Nephron (organoid): ENCODE results near the gene FRS3.
A peak's percentile ranks its signal among the peaks of the same experiment; 100 is the strongest.

Experiments
- H3K27ac Mint-ChIP-seq, 3 experiments: 2 replicates each; pipeline ENCODE4 v1.8.0; 2020; ENCODE audit warnings: mixed read lengths in 3 of 3, mild to moderate bottlenecking in 2 of 3, moderate library complexity in 1 of 3
- H3K27me3 Mint-ChIP-seq: 2 replicates; pipeline ENCODE4 v1.8.0; 2021; ENCODE audit warnings: low read depth, mild to moderate bottlenecking, moderate library complexity, mixed read lengths
- H3K36me3 Mint-ChIP-seq: 2 replicates; pipeline ENCODE4 v1.8.0; 2020; ENCODE audit warnings: low read depth, mixed read lengths
- H3K4me1 Mint-ChIP-seq: 2 replicates; pipeline ENCODE4 v1.8.0; 2020; ENCODE audit warnings: mixed read lengths
- H3K4me3 Mint-ChIP-seq, 3 experiments: 2 replicates each; pipeline ENCODE4 v1.8.0; 2020; ENCODE audit warnings: mild to moderate bottlenecking in 3 of 3, mixed read lengths in 3 of 3, moderate library complexity in 2 of 3
- H3K9me3 Mint-ChIP-seq: 2 replicates; pipeline ENCODE4 v1.8.0; 2020; ENCODE audit warnings: mixed read lengths
- TF ChIP-seq, protein P1 (sequence below), 3 experiments: fragments of 200-600 bp; sonication (generic); IDR thresholded peaks; one replicate each; pipeline ENCODE4 v1.5.0; 2021; ENCODE audit warnings: antibody characterized with exemption in 3 of 3; ENCODE audit not compliant: unreplicated experiment in 3 of 3

FRS3 gene

DNA sequence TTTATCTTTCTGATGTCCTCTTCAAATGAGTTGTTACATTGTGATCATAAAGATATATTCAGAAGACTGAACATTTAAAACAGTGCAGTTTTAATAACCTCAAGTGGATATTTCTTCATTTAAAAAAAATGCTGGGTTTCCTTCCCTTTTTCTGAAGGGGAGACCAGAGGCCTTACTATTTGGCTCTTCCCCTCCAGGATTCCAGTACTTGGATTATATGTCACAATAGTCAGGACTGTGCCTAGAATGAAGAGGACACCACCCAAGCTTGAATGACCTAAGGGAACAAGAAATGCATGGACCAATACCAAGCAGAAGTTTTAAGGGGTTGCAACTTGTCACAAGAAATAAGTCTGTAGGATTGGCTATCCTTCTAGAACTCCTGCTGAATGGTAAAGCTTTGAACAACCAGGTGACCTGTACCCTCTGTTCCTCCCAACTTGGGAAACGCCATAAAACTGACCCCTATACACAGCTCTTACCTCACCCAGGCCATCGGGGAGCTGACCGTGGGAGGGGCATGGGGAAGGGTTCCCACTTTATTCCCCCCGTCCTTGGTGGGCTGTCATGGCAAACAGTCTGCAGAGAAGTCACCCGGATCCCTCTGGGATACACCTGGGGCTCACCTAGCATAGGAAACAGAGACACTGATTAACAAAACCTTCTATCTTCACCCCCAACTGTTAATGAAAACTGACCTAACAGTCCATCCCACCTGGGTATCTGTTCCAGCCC lies 2.0 kb downstream of the FRS3 start:
- Mint-ChIP-seq H3K4me1 (peaks cover 15% of the 10 kb centered on the region), H3K4me3 (peak overlapping the region; percentile 93 to 95 (median 94)), H3K27ac (no peak overlapping the region), H3K27me3 (no peaks in the 10 kb centered on the region), H3K36me3 (peaks cover 24% of the 10 kb centered on the region), H3K9me3 (no peaks in the 10 kb centered on the region)
- TF ChIP-seq, protein P1, sequence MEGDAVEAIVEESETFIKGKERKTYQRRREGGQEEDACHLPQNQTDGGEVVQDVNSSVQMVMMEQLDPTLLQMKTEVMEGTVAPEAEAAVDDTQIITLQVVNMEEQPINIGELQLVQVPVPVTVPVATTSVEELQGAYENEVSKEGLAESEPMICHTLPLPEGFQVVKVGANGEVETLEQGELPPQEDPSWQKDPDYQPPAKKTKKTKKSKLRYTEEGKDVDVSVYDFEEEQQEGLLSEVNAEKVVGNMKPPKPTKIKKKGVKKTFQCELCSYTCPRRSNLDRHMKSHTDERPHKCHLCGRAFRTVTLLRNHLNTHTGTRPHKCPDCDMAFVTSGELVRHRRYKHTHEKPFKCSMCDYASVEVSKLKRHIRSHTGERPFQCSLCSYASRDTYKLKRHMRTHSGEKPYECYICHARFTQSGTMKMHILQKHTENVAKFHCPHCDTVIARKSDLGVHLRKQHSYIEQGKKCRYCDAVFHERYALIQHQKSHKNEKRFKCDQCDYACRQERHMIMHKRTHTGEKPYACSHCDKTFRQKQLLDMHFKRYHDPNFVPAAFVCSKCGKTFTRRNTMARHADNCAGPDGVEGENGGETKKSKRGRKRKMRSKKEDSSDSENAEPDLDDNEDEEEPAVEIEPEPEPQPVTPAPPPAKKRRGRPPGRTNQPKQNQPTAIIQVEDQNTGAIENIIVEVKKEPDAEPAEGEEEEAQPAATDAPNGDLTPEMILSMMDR (IDR thresholded peaks at IDR 0.05; ENCODE audit: unreplicated experiment in 3 of 3): no peak

DNA sequence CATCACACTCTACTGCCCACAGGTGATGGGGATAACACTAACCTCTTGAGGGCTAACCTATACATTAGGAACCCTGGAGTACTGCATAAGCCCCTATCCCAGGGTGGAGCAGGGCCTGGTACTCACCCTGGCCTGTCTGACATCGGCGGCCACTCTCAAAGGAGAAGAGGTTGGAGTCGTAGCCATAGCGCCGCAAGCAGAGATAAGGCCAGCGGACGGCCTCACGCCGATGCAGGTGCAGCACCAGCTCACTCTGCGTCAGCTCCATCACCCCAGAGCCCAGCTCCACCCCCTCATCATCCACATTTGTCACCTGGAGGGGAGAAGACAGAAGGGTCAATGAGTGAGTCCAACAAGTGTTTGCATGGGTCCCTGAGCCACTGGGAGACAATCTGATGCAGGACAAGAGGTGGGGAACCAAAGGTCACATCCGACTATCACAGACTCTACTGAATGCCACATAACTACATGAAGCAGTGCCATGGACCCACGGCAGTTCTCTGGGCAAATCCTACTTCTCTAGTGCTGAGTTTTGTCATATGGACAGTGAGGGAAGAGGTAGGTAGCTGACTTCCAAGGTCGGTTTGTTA lies 4.3 kb downstream of the FRS3 start:
- H3K4me1 Mint-ChIP-seq: peaks cover 5% of the 10 kb centered on the region
- H3K36me3 Mint-ChIP-seq: peaks cover 41% of the 10 kb centered on the region
- no peak overlapping the region for H3K27ac Mint-ChIP-seq
- no peaks in the 10 kb centered on the region for H3K9me3 Mint-ChIP-seq
- TF ChIP-seq, protein P1 (IDR thresholded peaks at IDR 0.05; ENCODE audit: unreplicated experiment in 3 of 3): no peak
- no peaks in the 10 kb centered on the region for H3K27me3 Mint-ChIP-seq
- no peak overlapping the region for H3K4me3 Mint-ChIP-seq

DNA sequence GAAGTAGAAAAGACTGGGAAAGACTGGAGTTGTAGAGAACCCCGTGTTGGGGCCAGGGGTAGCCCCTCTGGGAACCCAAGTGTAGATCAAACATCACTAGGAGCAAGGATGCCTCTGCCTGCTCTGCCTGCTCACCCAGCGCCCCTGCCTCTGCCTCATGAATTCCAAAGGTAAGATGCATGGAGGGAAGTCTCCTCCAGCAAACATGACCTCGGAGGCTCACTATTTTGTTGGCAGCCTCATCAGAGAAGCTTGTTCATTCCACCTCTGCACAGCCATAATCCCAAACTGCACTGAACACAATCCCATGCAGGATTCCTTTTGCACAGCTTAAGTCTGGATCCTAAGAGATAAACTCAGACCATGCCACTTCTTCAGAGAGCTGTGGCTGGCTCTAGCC lies 4.9 kb downstream of the FRS3 start:
- Mint-ChIP-seq H3K4me1 (peaks cover 5% of the 10 kb centered on the region), H3K27ac (no peak overlapping the region), H3K9me3 (no peaks in the 10 kb centered on the region), H3K27me3 (no peaks in the 10 kb centered on the region), H3K4me3 (peak overlapping the region in 1 of 3 experiments; percentile 25), H3K36me3 (peaks cover 46% of the 10 kb centered on the region)
- TF ChIP-seq, protein P1 (IDR thresholded peaks at IDR 0.05; ENCODE audit: unreplicated experiment in 3 of 3): no peak

DNA sequence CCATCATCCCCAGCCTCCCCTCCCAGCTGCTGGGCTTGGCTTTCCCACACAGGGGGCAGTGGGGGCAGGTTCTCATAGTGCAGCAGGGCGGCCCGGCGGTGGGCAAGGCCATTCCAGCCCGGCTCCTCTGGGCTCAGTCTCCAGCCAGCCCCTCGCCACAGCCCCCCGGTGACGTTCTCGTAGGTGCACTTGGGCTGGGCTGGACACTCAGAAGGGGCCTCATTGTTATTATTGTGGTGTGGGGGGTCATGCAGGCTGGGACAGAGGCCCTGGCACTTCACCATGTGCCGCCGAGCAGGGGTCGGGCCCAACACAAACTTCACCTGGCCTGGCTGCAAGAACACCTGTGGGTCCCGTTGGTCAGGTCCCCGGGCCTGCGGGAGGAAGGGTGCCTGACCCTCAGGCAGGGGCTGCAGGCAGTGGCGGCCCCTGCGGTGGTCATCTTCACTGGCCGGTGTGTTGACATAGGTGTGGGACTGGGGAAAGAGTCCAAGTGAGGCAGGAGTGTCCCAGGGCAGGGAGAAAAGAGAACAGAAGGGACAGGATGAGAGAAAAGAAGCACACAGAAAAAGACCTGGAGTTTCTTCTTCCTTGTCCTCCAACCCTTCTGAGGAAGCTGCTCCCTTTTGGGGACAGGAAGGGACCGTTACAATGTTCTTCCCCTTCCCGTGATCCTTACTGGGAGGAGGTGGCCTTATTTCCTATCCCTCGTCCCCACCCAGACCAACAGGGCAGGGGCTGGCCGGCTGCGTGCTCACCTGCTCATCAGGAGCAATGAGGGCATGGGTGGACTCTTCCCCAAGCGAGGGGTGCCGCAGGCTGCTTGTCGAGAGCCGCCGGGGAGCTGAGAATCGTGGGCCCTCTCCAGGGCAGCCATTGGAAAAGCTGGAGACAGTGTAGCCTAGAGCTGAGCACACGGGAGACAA lies 8.4 kb downstream of the FRS3 start:
- TF ChIP-seq, protein P1 (IDR thresholded peaks at IDR 0.05; ENCODE audit: unreplicated experiment in 3 of 3): no peak
- no peaks in the 10 kb centered on the region for H3K27me3 Mint-ChIP-seq
- H3K27ac Mint-ChIP-seq: no peak overlapping the region
- H3K4me1 Mint-ChIP-seq: peaks cover 6% of the 10 kb centered on the region
- no peak overlapping the region for H3K4me3 Mint-ChIP-seq
- H3K36me3 Mint-ChIP-seq: peaks cover 46% of the 10 kb centered on the region
- no peaks in the 10 kb centered on the region for H3K9me3 Mint-ChIP-seq

DNA sequence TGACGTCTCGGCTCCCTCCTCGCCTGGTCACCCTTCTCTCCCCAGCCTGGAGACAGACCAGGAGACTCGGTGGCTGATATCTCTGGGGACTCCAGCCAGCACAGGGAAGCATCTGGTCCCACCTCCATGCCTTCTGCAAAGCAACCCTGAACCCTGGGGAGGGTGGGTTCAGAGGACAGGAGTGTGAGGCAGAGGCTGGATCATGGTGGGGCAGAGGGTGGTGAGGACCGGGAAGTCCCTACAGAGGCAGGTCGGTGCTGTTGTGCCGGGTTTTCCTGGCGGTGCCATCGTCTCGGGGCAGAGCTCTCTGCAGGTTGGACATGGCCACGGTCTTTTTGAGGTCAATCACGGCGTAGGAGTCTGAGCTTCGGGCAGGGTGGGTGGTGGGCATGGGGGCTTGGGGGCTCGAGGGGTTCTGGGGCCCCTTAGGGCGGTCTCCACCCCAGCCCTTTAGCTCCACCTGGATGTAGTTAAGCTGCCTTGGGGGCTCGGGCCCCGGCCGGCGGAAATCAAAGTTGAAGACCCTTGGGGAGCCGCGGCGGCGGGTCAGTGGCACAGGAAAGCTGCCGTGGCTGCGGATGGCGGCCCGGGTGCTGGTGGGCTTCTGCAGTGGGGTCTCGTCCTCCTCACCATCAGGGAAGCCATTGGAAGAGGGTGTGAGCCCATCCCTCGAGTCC lies 9.2 kb downstream of the FRS3 start:
- no peak overlapping the region for H3K27ac Mint-ChIP-seq
- H3K27me3 Mint-ChIP-seq: no peaks in the 10 kb centered on the region
- no peak overlapping the region for H3K4me3 Mint-ChIP-seq
- TF ChIP-seq, protein P1 (IDR thresholded peaks at IDR 0.05; ENCODE audit: unreplicated experiment in 3 of 3): no peak
- no peaks in the 10 kb centered on the region for H3K9me3 Mint-ChIP-seq
- H3K36me3 Mint-ChIP-seq: peaks cover 43% of the 10 kb centered on the region
- peaks cover 6% of the 10 kb centered on the region for H3K4me1 Mint-ChIP-seq
